NCI-H345 (cell line): ENCODE data around the gene TM4SF4.

Source experiments
- DNase-seq: peaks from one replicate; lab custom pipeline; 2025; lab: John Stamatoyannopoulos, UW

The TM4SF4 gene

GRCh38 chr3:149455366-149455765, 19.1 kb upstream of the TM4SF4 start:
- no peak for DNase-seq

- no peak for DNase-seq
These were observed 18.5 kb upstream of the TM4SF4 start for GRCh38 chr3:149455989-149456388.

- DNase-seq: no peak
These were observed 14.9 kb upstream of the TM4SF4 start for GRCh38 chr3:149459491-149460059.

- no peak for DNase-seq
These were observed 14.4 kb upstream of the TM4SF4 start for GRCh38 chr3:149460117-149460516.

GRCh38 chr3:149462051-149462450, 12.4 kb upstream of the TM4SF4 start:
- DNase-seq: no peak

GRCh38 chr3:149462581-149463011, 11.9 kb upstream of the TM4SF4 start:
- no peak for DNase-seq

GRCh38 chr3:149463921-149464320, 10.6 kb upstream of the TM4SF4 start:
- no peak for DNase-seq

GRCh38 chr3:149464542-149465328, 9.8 kb upstream of the TM4SF4 start:
- no peak for DNase-seq

- no peak for DNase-seq
These were observed 9.1 kb upstream of the TM4SF4 start for GRCh38 chr3:149465351-149465883.

GRCh38 chr3:149466192-149466591, 8.3 kb upstream of the TM4SF4 start:
- no peak for DNase-seq

GRCh38 chr3:149468504-149469212, 5.8 kb upstream of the TM4SF4 start:
- no peak for DNase-seq

GRCh38 chr3:149470381-149470780, 4.1 kb upstream of the TM4SF4 start:
- DNase-seq: no peak

- DNase-seq: no peak
These were observed 2.3 kb upstream of the TM4SF4 start for GRCh38 chr3:149472030-149472797.

- DNase-seq: no peak
These were observed 894 bp upstream of the TM4SF4 start for GRCh38 chr3:149473357-149474249.

GRCh38 chr3:149475451-149476060, 1.1 kb downstream of the TM4SF4 start:
- DNase-seq: no peak

GRCh38 chr3:149476225-149476624, 1.7 kb downstream of the TM4SF4 start:
- DNase-seq: no peak

- no peak for DNase-seq
These were observed 5.3 kb downstream of the TM4SF4 start for GRCh38 chr3:149479621-149480325.

GRCh38 chr3:149480326-149481017, 6.0 kb downstream of the TM4SF4 start:
- peak; percentile 38 for DNase-seq

- DNase-seq: no peak
These were observed 6.6 kb downstream of the TM4SF4 start for GRCh38 chr3:149481056-149481455.
